Kidney glomerular epithelial cell (primary cell): ENCODE measurements around the gene DYNLT4.
"Not testable (repeated sequence)": the region's sequence is repeated elsewhere in the genome, so short reads cannot be mapped to it uniquely, and the experiment has no call there.

Source experiments
- DNase-seq: peaks from one replicate; lab custom pipeline; 2025; lab: John Stamatoyannopoulos, UW

Gene DYNLT4

GRCh38 chr1:44828841-44829440, 21.8 kb upstream of the DYNLT4 start:
- no peak for DNase-seq

- no peak for DNase-seq
Observed at GRCh38 chr1:44828003-44828651, 21.0 kb upstream of the DYNLT4 start.

GRCh38 chr1:44827197-44828002, 20.2 kb upstream of the DYNLT4 start:
- no peak for DNase-seq

- no peak for DNase-seq
Observed at GRCh38 chr1:44826375-44827196, 19.4 kb upstream of the DYNLT4 start.

GRCh38 chr1:44824392-44824791, 17.2 kb upstream of the DYNLT4 start:
- not testable (repeated sequence) for DNase-seq

- no peak for DNase-seq
Observed at GRCh38 chr1:44822981-44823451, 15.9 kb upstream of the DYNLT4 start.

GRCh38 chr1:44822131-44822701, 15.1 kb upstream of the DYNLT4 start:
- DNase-seq: no peak

- DNase-seq: no peak
Observed at GRCh38 chr1:44821240-44821715, 14.1 kb upstream of the DYNLT4 start.

GRCh38 chr1:44820328-44821239, 13.4 kb upstream of the DYNLT4 start:
- peak; percentile 55 for DNase-seq

- peak; percentile 93 for DNase-seq
Observed at GRCh38 chr1:44819608-44820327, 12.6 kb upstream of the DYNLT4 start.

GRCh38 chr1:44819196-44819607, 12.1 kb upstream of the DYNLT4 start:
- peak; percentile 65 for DNase-seq

- DNase-seq: no peak
Observed at GRCh38 chr1:44817771-44818495, 10.8 kb upstream of the DYNLT4 start.

- DNase-seq: no peak
Observed at GRCh38 chr1:44817307-44817706, 10.2 kb upstream of the DYNLT4 start.

GRCh38 chr1:44815926-44816325, 8.8 kb upstream of the DYNLT4 start:
- DNase-seq: not testable (repeated sequence)

GRCh38 chr1:44812822-44813543, 5.8 kb upstream of the DYNLT4 start:
- DNase-seq: no peak

GRCh38 chr1:44811234-44811633, 4.1 kb upstream of the DYNLT4 start:
- no peak for DNase-seq

GRCh38 chr1:44810762-44811105, 3.6 kb upstream of the DYNLT4 start:
- not testable (repeated sequence) for DNase-seq

GRCh38 chr1:44810101-44810761, 3.1 kb upstream of the DYNLT4 start:
- DNase-seq: peak; percentile 19
